Measurements from ENCODE around the gene IRAK1BP1.
"Not testable (repeated sequence)": the region's sequence is repeated elsewhere in the genome, so short reads cannot be mapped to it uniquely, and the experiment has no call there.

Gene IRAK1BP1, protein sequence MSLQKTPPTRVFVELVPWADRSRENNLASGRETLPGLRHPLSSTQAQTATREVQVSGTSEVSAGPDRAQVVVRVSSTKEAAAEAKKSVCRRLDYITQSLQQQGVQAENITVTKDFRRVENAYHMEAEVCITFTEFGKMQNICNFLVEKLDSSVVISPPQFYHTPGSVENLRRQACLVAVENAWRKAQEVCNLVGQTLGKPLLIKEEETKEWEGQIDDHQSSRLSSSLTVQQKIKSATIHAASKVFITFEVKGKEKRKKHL

DNA sequence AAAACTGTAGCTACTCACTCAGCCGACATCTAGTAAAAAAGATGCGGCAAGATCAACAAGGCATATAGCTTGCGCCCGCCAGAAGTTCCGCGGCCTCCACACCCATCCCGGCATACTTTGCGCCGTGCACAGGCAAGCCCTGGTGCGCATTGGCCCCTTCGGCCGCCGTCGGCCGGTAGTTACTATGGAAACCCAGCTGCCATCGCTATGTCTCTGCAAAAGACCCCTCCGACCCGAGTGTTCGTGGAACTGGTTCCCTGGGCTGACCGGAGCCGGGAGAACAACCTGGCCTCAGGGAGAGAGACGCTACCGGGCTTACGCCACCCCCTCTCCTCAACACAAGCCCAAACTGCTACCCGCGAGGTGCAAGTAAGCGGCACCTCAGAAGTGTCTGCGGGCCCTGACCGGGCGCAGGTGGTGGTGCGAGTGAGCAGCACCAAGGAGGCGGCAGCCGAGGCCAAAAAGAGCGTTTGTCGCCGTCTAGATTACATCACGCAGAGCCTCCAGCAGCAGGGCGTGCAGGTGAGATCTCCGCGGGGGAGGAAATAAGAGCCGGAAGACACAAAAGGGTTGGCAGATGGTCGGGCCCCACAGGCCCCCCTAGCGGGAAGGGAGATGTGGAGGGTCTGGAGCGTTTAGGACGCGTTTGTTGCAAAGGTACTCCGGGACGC, at the start of gene IRAK1BP1:
TSS of gene IRAK1BP1 (plus strand) at position 182 of the 671 bp plus-strand sequence. CDS start at position 208, 26 bp downstream.
- DNase-seq (ENCODE audit: low read depth in 1 of 2, low spot score in 1 of 2) = peak; percentile 57 to 78

DNA sequence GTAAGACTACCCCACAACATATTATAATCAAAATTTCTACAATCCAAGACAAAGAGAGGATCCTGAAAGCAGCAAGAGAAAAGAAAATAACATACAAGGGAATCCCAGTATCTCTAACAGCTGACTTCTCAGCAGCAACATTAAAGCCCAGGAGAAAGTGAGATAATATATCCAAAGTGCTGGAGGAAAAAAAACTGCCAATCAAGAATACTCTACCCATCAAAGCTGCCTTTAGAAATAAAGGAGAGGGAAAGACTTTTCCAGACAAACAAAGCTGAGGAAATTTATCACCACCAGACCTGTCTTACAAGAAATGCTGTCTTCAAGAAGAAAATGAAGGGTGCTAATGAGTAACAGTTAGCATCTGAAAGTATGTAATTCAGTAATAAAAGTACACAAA, 43.3 kb upstream of the IRAK1BP1 start:
- DNase-seq (ENCODE audit: low read depth in 1 of 2, low spot score in 1 of 2) = no peak

DNA sequence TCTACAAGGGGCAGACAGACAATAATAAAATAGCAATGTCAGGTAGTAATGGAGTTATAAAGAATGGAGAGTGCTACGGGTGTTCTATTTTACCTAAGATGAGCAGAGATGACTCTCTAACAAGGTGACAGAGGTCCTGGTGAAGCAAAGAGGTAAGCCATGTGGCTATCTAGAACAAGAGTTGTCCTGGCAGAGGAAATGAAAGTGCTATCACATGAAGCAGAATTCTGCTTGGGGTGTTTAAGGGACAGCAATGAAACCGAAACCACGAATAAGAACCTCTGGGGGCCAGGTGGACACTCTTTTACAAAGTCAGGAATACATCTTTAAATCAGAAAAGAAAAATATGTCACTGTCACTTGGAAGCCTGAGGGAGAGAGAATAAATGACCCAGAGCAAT, 37.9 kb upstream of the IRAK1BP1 start:
- no peak for DNase-seq (ENCODE audit: low read depth in 1 of 2, low spot score in 1 of 2)

DNA sequence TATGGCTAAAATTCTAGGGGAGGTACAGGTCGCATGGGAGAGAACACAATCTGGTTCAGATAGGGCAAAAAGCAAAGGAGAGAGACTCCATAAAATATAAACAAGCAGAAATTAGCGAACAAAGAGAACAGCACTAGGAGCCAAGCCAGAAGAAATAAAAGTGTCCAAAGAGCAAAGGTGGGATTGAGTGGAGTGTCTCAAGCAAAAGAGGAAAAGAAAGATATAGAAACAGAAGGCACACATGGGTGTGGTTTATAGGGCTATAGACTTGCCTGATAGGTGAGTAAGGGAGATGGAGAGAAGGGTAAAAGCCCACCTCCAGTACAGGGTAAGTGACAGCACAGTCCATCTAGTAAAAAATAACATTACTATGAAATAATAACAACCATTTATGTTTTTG, 36.5 kb upstream of the IRAK1BP1 start:
- DNase-seq (ENCODE audit: low read depth in 1 of 2, low spot score in 1 of 2) = no peak

DNA sequence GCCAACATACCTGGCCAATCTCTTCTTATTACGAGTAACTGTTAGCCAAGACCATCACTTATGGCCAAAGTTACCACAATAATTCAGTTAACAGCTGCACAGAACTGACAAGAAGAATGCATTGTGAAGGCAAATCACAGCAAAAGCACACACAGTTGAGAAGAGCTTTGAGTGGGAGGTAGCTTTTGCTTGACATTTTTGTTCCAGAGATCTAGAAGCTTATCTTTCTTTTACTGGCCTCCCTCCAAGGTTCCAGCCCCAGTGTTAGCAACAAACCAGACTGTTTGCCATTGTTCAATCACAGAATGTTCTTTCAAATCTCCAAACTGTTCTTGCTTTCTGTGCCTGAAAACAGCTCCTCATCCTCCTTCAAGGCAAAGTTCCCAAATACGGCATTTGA, 35.9 kb upstream of the IRAK1BP1 start:
- no peak for DNase-seq (ENCODE audit: low read depth in 1 of 2, low spot score in 1 of 2)

DNA sequence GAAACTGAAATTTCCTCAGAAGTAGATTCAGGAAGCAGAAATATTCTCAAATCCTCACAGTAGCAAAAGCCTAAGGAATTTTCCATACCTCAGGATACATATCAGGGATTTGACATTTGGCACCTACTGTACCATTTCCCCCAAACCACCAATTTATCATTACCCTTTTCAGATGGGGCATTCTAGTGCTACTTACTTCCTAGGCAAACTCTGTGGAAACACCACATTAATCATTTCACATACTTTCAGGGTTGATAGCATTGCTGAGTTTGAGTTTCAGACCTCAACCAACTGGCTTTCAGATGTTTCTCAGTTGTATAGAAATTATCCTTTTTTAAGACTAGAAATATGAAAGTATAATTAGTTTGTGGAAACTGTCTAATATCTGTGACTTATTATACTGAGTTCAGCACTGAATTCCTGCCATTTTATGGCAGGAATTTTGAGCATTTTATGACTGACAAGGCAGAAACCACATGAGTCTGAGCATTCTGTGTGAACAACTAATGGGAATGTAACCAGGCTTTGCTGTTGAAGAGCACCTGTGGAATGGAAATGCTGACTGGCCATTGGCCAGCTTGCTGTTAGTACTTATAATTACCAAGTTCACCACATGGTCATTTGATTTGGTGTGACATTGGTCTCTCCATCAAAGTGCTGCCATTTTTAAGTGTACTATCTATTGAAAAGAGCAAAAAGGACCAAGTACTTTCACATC, 35.1 kb upstream of the IRAK1BP1 start:
- no peak for DNase-seq (ENCODE audit: low read depth in 1 of 2, low spot score in 1 of 2)

DNA sequence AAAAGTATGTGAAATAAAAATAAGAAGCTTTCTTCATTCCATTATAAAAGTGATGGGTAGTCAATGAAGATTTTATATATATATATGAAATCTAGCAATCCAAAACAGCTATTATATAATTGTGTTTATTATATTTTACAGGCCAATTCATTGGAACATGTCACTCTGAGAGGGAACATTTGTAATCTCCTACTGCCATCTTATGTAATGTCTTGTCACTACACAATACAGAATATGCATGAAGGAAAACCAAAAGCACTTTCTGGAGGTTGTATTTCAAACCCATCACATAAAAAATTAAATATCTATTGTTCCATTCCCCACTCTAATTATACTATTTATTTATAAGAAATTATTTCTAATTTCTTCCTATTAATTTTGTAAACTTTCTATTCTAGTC, 31.5 kb upstream of the IRAK1BP1 start:
- no peak for DNase-seq (ENCODE audit: low read depth in 1 of 2, low spot score in 1 of 2)

DNA sequence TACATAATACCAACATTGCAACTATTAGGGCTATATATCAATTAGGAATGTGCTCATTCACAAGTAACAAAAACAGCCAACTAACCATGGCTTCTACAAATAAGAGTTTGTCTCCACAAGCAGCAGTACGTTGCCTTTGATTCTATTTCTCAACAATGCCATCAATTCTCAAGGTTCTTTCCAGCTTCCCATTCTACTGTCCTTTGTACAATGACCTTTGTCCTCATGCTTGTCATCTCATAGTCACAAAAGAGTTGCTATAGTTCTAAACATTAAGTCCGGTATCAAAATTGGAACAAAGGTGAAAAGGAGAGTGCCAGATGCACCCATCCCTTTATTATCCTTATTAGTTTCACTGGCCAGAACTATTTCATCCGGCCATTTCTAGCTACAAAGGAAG, 30.8 kb upstream of the IRAK1BP1 start:
- no peak for DNase-seq (ENCODE audit: low read depth in 1 of 2, low spot score in 1 of 2)

DNA sequence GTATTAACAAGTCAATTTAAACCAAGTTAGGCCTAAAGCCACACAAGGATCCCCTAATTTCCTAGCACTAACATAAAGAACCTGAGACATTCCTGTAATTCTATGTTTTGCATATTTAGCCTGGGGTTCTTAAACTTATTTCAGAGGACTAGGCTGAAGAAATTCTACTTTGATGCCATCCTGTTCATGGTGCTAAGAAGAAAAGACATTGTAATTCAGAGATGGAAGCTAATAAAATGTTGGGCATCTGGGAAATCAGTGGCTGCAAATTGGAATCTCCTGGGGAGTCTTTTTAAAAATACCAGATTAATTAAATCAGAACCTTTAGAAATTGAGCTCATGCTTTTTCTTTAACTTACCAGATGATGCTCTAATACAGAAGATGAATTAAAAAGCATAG, 26.2 kb upstream of the IRAK1BP1 start:
- DNase-seq (ENCODE audit: low read depth in 1 of 2, low spot score in 1 of 2) = no peak

DNA sequence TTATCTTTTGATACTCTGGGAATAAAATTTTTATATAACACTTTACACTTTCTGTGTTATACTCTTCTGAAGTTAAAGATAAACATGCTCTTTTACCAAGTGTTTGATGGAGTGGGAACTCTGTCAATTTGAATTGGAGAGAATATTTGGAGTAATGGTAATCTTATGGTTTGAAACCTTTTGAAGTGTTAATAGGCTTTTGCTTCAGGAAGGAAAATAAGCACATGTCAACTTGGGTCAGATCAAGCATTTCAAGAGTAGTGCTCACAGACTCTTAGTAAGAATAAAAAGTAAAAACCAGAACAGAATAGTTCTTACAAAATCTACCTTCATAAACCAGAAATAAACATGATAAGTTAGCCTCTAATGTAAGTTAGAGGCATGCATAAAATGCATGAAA, 24.4 kb upstream of the IRAK1BP1 start:
- DNase-seq (ENCODE audit: low read depth in 1 of 2, low spot score in 1 of 2) = no peak

DNA sequence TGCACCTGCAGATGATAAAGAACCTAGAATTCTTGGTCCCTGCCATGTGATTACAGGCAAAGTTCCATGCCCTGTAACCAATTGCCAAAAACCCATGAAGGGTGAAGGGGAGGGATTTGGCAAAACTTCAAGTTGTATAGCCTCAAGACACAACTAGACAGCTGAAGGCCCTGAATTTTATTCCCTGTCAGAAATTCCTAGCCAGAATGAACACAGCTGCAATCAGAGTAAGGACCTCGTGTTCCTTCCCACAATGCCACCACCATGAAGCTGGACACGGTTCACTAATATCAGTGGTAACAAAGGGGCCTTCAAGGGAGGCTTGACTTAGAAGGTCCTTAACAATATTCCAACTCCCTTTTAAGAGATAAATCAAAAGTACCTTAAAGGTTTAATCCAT, 22.5 kb upstream of the IRAK1BP1 start:
- no peak for DNase-seq (ENCODE audit: low read depth in 1 of 2, low spot score in 1 of 2)

DNA sequence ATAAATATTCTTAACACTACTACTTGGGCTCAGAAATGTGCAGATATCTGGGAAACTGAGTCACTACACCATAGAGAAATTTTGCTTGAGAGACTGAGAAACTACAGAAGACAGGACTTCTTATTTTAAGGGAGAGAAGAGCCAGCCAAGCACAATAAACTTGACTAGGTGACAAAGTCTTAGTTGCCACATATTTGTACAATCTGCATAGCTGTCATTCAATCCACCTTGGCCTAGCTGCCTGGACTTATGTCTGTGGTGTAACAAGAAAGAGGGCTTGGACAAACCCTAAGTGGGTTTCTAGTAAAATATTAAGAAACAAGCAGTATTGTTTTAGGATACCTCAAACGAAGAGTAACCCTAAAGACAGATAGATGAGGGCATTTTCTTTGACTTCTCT, 21.8 kb upstream of the IRAK1BP1 start:
- no peak for DNase-seq (ENCODE audit: low read depth in 1 of 2, low spot score in 1 of 2)

DNA sequence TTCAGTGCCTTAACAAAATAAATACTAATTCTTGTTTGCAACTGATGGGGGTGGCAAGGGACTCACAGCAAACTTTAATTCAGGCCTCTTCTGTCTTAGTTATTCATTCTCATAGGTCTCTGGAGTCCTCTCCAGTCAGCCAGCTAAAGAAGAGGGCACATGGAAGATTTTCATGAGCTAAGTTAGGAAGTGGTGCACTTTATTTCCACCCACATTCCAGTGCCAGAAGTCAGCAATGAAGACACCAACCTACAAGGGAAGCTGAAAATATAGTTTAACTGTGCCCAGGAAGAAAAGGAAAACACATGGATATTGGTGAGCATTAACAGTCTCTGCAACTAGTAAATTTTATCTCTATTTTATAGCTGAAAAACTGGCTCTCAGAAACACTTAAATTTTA, 16.7 kb upstream of the IRAK1BP1 start:
- no peak for DNase-seq (ENCODE audit: low read depth in 1 of 2, low spot score in 1 of 2)

DNA sequence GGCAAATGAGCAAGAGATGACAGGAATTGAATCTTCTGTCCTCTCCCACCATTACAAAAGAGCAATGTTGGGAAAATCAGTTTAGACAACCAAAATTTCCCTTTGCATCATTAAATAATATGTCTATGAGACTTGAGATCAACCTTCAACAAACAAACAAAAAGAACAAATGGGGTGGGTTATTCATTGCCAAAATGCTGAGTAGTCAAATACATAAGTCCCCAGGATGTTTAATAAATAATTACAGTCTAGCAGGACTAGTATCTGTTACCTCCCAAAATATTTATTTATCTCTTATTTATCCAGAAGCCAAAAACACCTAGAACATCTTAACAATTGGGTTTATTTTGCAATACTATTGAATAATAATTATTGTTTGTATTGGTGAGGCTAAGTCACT, 16.2 kb upstream of the IRAK1BP1 start:
- DNase-seq (ENCODE audit: low read depth in 1 of 2, low spot score in 1 of 2) = no peak

DNA sequence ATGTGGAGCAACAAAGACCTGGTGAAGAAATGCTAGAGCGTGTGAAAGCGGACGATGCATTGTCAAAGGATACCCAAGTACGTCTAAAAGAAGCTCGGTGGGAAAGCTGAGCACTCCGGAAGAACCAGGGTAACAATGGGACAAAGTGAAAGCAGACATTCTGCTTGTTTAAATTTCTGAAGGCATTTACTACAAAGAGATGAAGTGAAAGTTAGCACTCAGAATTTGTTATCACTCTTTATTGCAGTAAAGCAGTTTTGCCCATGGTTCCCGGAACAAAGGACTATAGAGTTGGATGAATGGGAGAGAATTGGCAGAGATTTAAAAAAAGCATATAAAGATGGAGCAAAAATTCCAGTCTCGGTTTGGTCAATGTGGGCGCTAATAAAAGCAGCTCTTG, 12.8 kb upstream of the IRAK1BP1 start:
- no peak for DNase-seq (ENCODE audit: low read depth in 1 of 2, low spot score in 1 of 2)

DNA sequence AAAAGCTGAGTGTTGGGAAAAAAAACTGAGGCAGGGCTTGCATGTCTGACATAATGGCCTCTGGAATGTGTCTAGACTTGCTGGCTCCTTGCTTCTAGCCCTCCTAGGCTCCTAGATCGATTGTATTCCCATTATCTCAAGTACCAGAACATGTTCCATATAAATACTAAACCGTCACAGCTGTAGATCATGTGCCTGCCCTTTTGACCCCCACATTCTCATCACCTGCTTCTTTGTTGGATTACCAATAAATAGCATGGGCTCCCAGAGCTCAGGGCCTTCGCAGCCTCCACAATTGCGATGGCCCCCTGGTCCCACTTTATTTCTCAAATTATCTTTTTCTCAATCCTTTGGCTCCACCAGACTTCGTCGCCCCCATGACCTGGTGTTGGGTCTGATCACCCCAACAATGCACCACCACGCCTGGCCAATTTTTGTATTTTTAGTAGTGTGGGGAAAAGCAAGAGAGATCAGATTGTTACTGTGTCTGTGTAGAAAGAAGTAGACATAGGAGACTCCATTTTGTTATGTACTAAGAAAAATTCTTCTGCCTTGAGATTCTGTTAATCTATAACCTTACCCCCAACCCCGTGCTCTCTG, 8.9 kb upstream of the IRAK1BP1 start:
- not testable (repeated sequence) for DNase-seq (ENCODE audit: low read depth in 1 of 2, low spot score in 1 of 2)

DNA sequence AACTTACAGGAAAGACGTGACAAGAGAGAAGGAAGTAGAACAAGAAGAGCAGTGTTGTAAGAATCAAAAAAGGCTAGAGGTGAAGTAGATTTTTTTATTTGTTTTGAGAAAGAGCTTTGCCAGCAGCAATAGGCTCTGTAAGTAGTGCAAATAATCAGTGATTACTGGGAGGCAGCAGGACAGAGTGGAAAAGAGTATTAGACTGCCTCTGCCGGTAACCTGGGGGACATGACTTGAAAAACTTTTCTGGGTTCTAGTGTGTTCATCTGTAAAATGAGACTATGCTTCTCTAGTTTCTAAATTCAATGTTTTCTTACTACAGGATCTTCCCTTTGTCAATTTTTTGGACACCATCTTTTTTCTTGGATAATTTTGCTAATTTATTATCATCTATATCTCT, 5.8 kb upstream of the IRAK1BP1 start:
- no peak for DNase-seq (ENCODE audit: low read depth in 1 of 2, low spot score in 1 of 2)

DNA sequence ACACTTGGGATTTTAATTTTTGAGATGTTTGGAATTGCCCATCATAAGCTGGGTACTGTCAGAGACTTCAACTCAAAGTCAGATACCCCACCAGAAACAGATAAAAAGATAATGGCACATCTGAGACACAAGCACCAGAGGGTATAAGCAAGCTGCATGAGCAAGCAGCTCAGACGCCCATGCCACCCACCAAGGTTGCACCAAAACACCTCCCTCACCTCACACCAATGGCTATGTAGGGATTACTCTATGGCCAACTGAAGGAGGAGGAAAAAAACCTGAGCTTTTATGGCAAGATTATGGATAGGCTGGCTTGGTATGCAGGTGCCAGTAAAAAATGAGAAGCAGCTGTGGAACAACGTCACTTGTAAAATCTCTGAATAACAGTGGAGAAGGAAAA, 3.8 kb upstream of the IRAK1BP1 start:
- DNase-seq (ENCODE audit: low read depth in 1 of 2, low spot score in 1 of 2) = no peak

DNA sequence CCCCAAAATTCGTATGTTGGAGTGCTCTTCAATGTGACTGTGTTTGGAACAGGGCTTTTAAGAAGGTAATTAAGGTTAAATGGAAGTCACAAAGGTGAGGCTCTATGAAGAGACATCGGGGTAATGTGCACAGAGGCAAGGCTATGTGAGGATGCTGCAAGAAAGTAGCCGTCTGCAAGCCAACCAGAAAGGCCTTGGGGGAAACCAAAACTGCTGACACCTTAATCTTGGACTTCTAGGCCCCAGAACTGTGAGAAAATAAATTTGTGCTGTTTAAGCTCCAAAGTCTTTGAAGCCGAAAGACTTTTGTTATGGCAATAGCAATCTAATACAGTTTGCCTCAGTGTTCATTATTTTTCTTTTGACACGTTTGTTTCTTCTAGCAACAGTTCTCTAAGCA, 2.4 kb upstream of the IRAK1BP1 start:
- no peak for DNase-seq (ENCODE audit: low read depth in 1 of 2, low spot score in 1 of 2)

DNA sequence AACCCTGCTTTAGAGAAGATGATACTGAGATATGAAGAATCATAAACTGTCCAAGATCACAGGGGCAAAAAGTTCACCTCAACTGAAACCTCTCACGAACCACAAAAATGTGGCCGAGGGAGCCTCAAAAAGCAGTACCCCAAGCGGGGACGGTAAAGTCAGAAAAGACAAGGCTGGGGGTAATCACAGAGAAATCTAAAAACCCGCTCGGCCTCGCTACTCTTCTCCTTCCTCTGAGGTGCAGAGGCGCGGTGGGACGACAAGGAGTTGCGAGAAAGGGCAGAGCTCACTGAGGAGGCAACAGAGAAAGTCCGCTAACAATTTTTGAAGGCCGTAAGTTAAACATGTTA, 356 bp upstream of the IRAK1BP1 start:
- DNase-seq (ENCODE audit: low read depth in 1 of 2, low spot score in 1 of 2) = peak in 1 of 2 donors; percentile 1

DNA sequence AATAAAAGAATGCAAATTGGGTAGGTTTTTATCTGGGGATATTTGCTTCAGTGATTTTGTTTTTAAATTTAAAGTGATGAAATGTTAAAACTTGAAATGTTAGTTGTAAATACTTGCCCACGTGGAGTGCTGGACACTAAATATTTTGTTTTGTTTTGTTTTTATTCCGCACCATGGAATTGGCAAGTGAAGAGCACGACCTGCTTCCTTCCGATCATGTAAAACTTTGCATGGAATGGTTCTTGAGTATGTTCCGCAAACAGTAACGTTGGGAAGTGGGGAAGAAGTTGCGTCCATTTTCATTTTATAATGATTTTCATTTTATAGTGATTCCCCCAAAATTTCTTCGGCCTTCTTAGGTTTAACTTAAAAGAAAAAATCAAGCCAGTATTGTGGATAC, 765 bp downstream of the IRAK1BP1 start:
- no peak for DNase-seq (ENCODE audit: low read depth in 1 of 2, low spot score in 1 of 2)

DNA sequence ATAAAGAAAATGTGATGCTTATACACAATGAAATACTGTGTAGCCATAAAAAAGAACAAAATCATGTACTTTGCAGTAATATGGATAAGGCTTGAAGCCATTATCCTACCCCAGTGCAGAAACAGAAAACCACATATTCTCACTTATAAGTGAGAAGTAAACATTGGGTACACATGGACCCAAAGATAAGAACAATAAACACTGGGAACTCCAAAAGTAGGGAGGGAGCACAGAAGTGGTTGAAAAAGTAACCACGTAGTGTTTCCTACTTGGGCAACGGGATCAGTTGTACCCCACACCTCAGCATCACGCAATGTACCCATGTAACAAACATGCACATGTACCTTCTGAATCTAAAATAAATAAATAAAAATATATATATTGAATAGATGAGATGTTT, 8.2 kb downstream of the IRAK1BP1 start:
- DNase-seq (ENCODE audit: low read depth in 1 of 2, low spot score in 1 of 2) = no peak
